Thoracic aorta (tissue), 2 donors: ENCODE results near the gene TMEM108. TPM values are rescaled to one million over a fixed set of nuclear protein-coding genes. Genes with fewer than 3 reads are reported as not detected.
"Not testable (repeated sequence)": the region's sequence is repeated elsewhere in the genome, so short reads cannot be mapped to it uniquely, and the experiment has no call there.

Source experiments
- ATAC-seq: fragments of 150-250 bp; one replicate; pipeline ENCODE4 v1.8.0; 2017; ENCODE audit warnings: low read depth; ENCODE audit not compliant: insufficient number of reproducible peaks, low FRiP score
- DNase-seq: peaks from one replicate; pipeline ENCODE4 v3.0.0-alpha.2; 2020; ENCODE audit warnings: low spot score
- H3K27ac ChIP-seq, 2 donors: fragments of 200-600 bp; sonication (generic); 1 replicate in 1 of 2; 2 replicates in 1 of 2; pipeline ENCODE4 v1.5.1; 2016; ENCODE audit warnings: mild to moderate bottlenecking in 2 of 2, moderate library complexity in 2 of 2
- H3K27me3 ChIP-seq: fragments of 200-600 bp; sonication (generic); replicated peaks from 2 replicates; pipeline ENCODE4 v1.6.0; 2016; ENCODE audit warnings: mild to moderate bottlenecking; ENCODE audit not compliant: insufficient read depth
- H3K36me3 ChIP-seq: fragments of 200-600 bp; sonication (generic); one replicate; pipeline ENCODE4 v1.5.1; 2016
- H3K4me1 ChIP-seq, 2 donors: fragments of 200-600 bp; sonication (generic); 1 replicate in 1 of 2; 2 replicates in 1 of 2; pipeline versions ENCODE4 v1.5.1 to v1.6.0; 2016; ENCODE audit warnings: low read depth in 2 of 2, mild to moderate bottlenecking in 1 of 2; ENCODE audit not compliant: control insufficient read depth in 1 of 2
- H3K4me3 ChIP-seq: fragments of 200-600 bp; sonication (generic); 2 replicates; pipeline ENCODE4 v1.5.1; 2016; ENCODE audit warnings: mild to moderate bottlenecking
- H3K9me3 ChIP-seq: fragments of 200-600 bp; sonication (generic); 2 replicates; pipeline ENCODE4 v1.5.1; 2016
- CTCF ChIP-seq: fragments of 200-600 bp; sonication (generic); IDR thresholded peaks from one replicate; pipeline ENCODE4 v1.5.1; 2019; ENCODE audit warnings: antibody characterized with exemption
- total RNA-seq, 2 donors: library from RNA; depleted of rRNA; stranded (reverse); fragments of >200 nt; gene quantifications; one replicate each; pipeline versions ENCODE4 v1.1.0 to v1.2.3, GENCODE V29; 2016

The TMEM108 gene
- total RNA-seq: under 1 TPM; 0.28 to 0.41 TPM

DNA sequence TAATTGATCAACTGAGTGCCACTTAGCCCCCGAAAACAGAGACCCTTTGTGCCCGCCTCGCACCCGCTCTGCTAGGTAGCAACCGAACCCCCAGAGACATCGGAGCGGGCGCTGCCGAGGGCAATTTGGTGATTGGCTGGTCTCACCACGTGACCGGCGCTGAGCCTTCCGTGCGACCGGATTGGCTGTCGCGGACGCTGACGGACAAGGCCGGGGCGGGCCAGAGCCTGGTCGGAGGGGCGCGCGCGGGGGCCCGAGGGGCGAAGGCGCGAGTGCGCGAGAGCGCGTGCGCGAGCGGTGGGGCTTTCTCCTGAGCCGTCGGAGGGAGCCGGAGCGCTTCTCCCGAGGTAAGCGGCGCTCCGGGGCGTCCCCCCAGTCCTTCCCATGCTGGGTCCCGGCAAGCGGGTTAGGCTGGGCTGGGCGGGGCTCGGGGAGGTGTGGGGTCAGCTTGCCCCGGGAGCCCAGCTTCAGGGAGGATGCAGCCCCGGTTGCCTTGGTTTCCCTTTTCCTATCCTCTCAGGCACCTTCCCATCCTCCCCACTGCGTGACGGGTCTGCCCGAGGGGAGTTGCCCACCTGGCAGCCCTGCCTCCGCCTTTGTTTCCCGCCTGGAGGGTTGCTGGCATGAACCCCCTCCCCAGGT lies at the start of gene TMEM108:
Gene TMEM108 (plus strand): TSS at position 303 of the 642 bp plus-strand sequence.
- no peak within 1 kb of the TSS for H3K27ac ChIP-seq
- peaks cover 2 to 25% of the 10 kb centered on the region in 2 donors for H3K4me1 ChIP-seq
- no peaks in the 10 kb centered on the region for H3K9me3 ChIP-seq
- H3K27me3 ChIP-seq: no peaks in the 10 kb centered on the region
- peak within 1 kb of the TSS; percentile 84 for H3K4me3 ChIP-seq
- no peak for ATAC-seq
- peak; percentile 10 for DNase-seq
- no peak for TF ChIP-seq CTCF
- H3K36me3 ChIP-seq: no peaks in the 10 kb centered on the region

DNA sequence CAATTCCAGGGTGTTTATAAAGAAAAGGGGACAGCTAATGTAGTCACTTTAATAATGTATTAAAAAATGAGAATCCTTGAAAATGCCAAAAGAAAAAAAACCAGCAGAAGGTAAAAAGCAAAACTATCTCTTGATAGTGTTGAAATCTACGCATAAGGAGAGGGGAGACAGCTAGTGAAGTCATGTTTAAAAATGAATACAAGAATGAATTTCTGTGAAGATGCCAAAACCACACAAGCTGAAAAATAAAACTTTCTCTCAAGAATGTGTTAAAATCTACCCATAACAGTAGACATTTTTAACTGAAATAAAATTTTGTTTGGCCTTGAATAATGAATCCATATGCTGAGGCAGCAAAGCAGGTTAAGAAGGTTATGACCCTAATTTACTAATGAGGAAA lies 42.2 kb upstream of the TMEM108 start:
- no peak for ATAC-seq

DNA sequence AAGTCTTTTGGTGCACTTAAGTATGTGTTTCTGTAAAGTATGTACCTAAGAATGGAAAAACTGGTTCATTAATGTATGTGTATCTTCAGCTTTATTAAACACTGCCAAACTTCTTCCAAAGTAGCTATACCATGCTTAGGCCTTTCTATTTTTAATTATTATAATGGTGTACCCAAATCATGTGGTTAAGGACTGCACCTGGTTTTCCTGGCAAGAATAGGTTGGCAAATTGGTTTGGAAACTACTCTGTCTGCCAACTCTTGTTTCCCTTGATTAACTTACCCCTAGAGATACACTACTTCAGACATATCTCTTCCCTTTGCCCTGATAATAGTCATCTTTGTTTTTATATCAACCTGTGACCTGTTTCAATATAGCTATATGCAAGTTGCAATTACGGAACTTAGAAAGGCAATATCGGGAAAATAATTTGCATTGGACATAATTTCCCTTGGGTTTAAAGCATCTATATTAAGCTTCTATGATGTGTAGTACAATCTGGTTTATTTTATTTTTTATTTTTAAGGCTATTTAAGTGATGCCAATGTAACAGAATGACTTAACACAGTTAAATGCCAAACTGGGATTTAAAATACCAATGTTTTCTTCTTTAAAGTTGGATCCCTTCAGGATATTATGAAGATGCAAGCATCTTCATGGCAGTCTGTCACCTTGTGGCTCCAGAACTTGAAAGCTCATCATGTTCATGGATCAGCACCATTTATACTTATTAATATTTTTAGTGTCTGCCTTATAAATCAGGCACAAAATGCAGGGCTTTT lies 40.6 kb upstream of the TMEM108 start:
- H3K36me3 ChIP-seq: no peaks in the 10 kb centered on the region
- no peak for ATAC-seq
- no peaks in the 10 kb centered on the region for H3K9me3 ChIP-seq
- H3K27ac ChIP-seq: no peak overlapping the region
- no peak for DNase-seq
- TF ChIP-seq CTCF: no peak
- H3K4me1 ChIP-seq: no peaks in the 10 kb centered on the region
- H3K4me3 ChIP-seq: no peak overlapping the region
- H3K27me3 ChIP-seq: no peaks in the 10 kb centered on the region

More for the DNA sequence above, 42.2 kb upstream of the TMEM108 start:
- H3K9me3 ChIP-seq: no peaks in the 10 kb centered on the region
- TF ChIP-seq CTCF: no peak
- H3K4me3 ChIP-seq: no peak overlapping the region
- no peak for DNase-seq
- H3K27me3 ChIP-seq: no peaks in the 10 kb centered on the region
- H3K36me3 ChIP-seq: no peaks in the 10 kb centered on the region
- no peaks in the 10 kb centered on the region for H3K4me1 ChIP-seq
- H3K27ac ChIP-seq: no peak overlapping the region

DNA sequence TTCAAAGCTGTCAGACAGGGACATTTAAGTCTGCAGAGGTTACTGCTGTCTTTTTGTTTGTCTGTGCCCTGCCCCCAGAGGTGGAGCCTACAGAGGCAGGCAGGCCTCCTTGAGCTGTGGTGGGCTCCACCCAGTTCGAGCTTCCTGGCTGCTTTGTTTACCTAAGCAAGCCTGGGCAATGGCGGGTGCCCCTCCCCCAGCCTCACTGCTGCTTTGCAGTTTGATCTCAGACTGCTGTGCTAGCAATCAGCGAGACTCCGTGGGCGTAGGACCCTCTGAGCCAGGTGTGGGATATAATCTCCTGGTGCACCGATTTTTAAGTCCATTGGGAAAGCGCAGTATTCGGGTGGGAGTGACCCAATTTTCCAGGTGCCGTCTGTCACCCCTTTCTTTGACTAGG lies 33.2 kb upstream of the TMEM108 start:
- H3K4me1 ChIP-seq, H3K27ac ChIP-seq, ATAC-seq, DNase-seq, H3K9me3 ChIP-seq, H3K4me3 ChIP-seq, H3K36me3 ChIP-seq, H3K27me3 ChIP-seq: not testable (repeated sequence)

DNA sequence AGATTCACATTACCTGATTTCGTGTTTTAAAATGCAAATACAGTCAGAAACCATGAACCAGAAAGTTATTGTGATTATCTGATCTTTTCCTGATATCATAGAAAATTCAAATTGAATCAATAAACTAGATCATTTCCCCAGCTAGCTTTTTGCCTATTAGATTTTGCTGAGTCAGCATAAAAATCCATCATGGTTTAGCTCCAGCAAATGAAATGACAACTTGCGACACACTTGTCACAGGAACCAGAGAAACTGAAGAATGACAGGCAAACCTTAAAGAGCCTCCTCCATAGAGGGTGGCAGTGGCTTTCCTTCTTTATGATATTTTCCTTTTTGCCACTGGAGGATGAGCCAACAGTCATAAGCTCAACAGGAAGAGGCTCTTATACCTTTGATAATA lies 30.6 kb upstream of the TMEM108 start:
- Histone ChIP-seq H3K9me3 (no peaks in the 10 kb centered on the region), H3K4me3 (no peak overlapping the region), H3K36me3 (no peaks in the 10 kb centered on the region), H3K4me1 (no peaks in the 10 kb centered on the region), H3K27ac (no peak overlapping the region), H3K27me3 (no peaks in the 10 kb centered on the region)
- DNase-seq (no peak), ATAC-seq (no peak)
- no peak for TF ChIP-seq CTCF
